HCT116 (cell line): Measurements from ENCODE around the gene TYROBP. TPM values are rescaled to one million over a fixed set of nuclear protein-coding genes. Genes with fewer than 3 reads are reported as not detected.

Source experiments
- ATAC-seq: fragments of 200-7000 bp; cut with Tn5 transposase; 2 replicates; pipeline ENCODE4 v1.9.1; 2020; ENCODE audit warnings: mild to moderate bottlenecking, moderate library complexity
- BruUV-seq: library from RNA; stranded (reverse); fragments of 400-500 nt; replicated peaks from 2 replicates; lab custom pipeline; 2021; lab: Mats Ljungman, UMichigan
- CTCF ChIA-PET: fragments of 300-600 bp; sonication (Branson Sonifier 250); formaldehyde crosslinking; loops from one replicate; lab custom pipeline; 2021; ENCODE audit warnings: antibody characterized with exemption; lab: Charles Lee
- POLR2A ChIA-PET: fragments of 300-600, 350-600 bp; sonication (Branson Sonifier 250); formaldehyde crosslinking; loops from one replicate; lab custom pipeline; 2021; ENCODE audit warnings: antibody characterized with exemption; lab: Charles Lee
- RAD21 ChIA-PET, 2 experiments: fragments of 300-600 bp; sonication (Branson Sonifier 250); formaldehyde crosslinking; loops; one replicate each; lab custom pipeline; 2023; ENCODE audit warnings: low total read pairs in 2 of 2; ENCODE audit not compliant: uncharacterized antibody in 2 of 2, unreplicated experiment in 2 of 2, low non-redundant PET in 1 of 2; lab: Charles Lee
- DNase-seq: peaks from one replicate; pipeline ENCODE4 v3.0.0-alpha.2; 2010; ENCODE audit warnings: low read depth, low spot score
- H2AFZ ChIP-seq: fragments of 200-600 bp; shearing (Covaris generic), sonication (generic); 2 replicates; pipeline ENCODE4 v1.6.1; 2017; ENCODE audit warnings: low read depth, mixed run types, mixed read lengths, antibody characterized with exemption, low read length; ENCODE audit not compliant: poor library complexity, severe bottlenecking
- H3K27ac ChIP-seq: 2 replicates; pipeline ENCODE4 v1.5.1; 2012; ENCODE audit warnings: low read depth, low read length
- H3K27me3 ChIP-seq: fragments of 200-600 bp; sonication (generic); 2 replicates; pipeline ENCODE4 v1.6.1; 2016; ENCODE audit warnings: mixed run types, low read length, mixed read lengths; ENCODE audit not compliant: insufficient read depth
- H3K36me3 ChIP-seq, 2 experiments: fragments of 200-500 bp in 1 of 2; fragments of 200-600 bp in 1 of 2; sonication (Bioruptor generic) in 1 of 2; sonication (generic) in 1 of 2; 2 replicates each; pipeline versions ENCODE4 v1.5.1 to v1.6.1; 2014 to 2016; ENCODE audit warnings: low read length in 2 of 2, inconsistent platforms in 1 of 2, mixed read lengths in 1 of 2, mixed run types in 1 of 2; ENCODE audit not compliant: insufficient read depth in 2 of 2, control insufficient read depth in 1 of 2
- H3K4me1 ChIP-seq, 2 experiments: fragments of 200-600 bp in 1 of 2; sonication (generic) in 1 of 2; 2 replicates each; pipeline versions ENCODE4 v1.5.1 to v1.6.1; 2012 to 2017; ENCODE audit warnings: low read length in 2 of 2, inconsistent platforms in 1 of 2, mild to moderate bottlenecking in 1 of 2, mixed read lengths in 1 of 2, mixed run types in 1 of 2, moderate library complexity in 1 of 2; ENCODE audit not compliant: insufficient read depth in 2 of 2, control insufficient read depth in 1 of 2
- H3K4me2 ChIP-seq: fragments of 200-600 bp; sonication (generic); 2 replicates; pipeline ENCODE4 v1.6.1; 2017; ENCODE audit warnings: mixed run types, low read length, mixed read lengths
- H3K4me3 ChIP-seq, 2 experiments: fragments of 200-600 bp in 1 of 2; sonication (generic) in 1 of 2; replicated peaks in 1 of 2; 2 replicates each; pipeline ENCODE4 v1.5.1; 2011 to 2016; ENCODE audit warnings: low read length in 2 of 2, control low read depth in 1 of 2, low read depth in 1 of 2, mild to moderate bottlenecking in 1 of 2, mixed read lengths in 1 of 2, mixed run types in 1 of 2
- H3K79me2 ChIP-seq: fragments of 200-600 bp; sonication (generic); 2 replicates; pipeline ENCODE4 v1.6.1; 2017; ENCODE audit warnings: mild to moderate bottlenecking, mixed run types, low read length, moderate library complexity, mixed read lengths; ENCODE audit not compliant: insufficient read depth
- H3K9ac ChIP-seq: fragments of 200-600 bp; sonication (generic); 2 replicates; pipeline ENCODE4 v1.6.1; 2016; ENCODE audit warnings: low read length, mixed read lengths
- H3K9me2 ChIP-seq: fragments of 200-600 bp; sonication (generic), shearing (Covaris generic); 2 replicates; pipeline ENCODE4 v1.6.1; 2017; ENCODE audit warnings: mixed run types, mild to moderate bottlenecking, moderate library complexity; ENCODE audit not compliant: insufficient read depth
- H3K9me3 ChIP-seq, 2 experiments: fragments of 200-500 bp in 1 of 2; fragments of 200-600 bp in 1 of 2; sonication (Bioruptor generic) in 1 of 2; sonication (generic) in 1 of 2; 2 replicates each; pipeline ENCODE4 v1.6.1; 2014 to 2017; ENCODE audit warnings: low read length in 2 of 2, mixed read lengths in 2 of 2, inconsistent platforms in 1 of 2, low read depth in 1 of 2, mild to moderate bottlenecking in 1 of 2, mixed run types in 1 of 2, moderate library complexity in 1 of 2; ENCODE audit not compliant: control insufficient read depth in 1 of 2, insufficient read depth in 1 of 2
- H4K20me1 ChIP-seq: fragments of 200-600 bp; sonication (generic), shearing (Covaris generic); 2 replicates; pipeline ENCODE4 v1.6.1; 2017; ENCODE audit warnings: mixed run types, mild to moderate bottlenecking, moderate library complexity; ENCODE audit not compliant: insufficient read depth
- CBX3 ChIP-seq: IDR thresholded peaks from 2 replicates; pipeline ENCODE4 v1.6.1; 2012; ENCODE audit warnings: low read depth
- CEBPB ChIP-seq: IDR thresholded peaks from 2 replicates; pipeline ENCODE4 v1.6.1; 2012; ENCODE audit warnings: low read depth
- EZH2 ChIP-seq: fragments of 200-600 bp; sonication (generic); IDR thresholded peaks from 2 replicates; pipeline ENCODE4 v1.6.1; 2017; ENCODE audit warnings: antibody characterized with exemption, mixed run types
- EZH2phosphoT487 ChIP-seq: fragments of 200-600 bp; IDR thresholded peaks from 2 replicates; pipeline ENCODE4 v1.6.1; 2018; ENCODE audit warnings: antibody characterized with exemption, borderline replicate concordance
- JUND ChIP-seq: IDR thresholded peaks from 2 replicates; pipeline ENCODE4 v1.6.1; 2012
- MAX ChIP-seq: IDR thresholded peaks from 2 replicates; pipeline ENCODE4 v1.6.1; 2012
- POLR2AphosphoS5 ChIP-seq: IDR thresholded peaks from 2 replicates; pipeline ENCODE4 v1.6.1; 2011; ENCODE audit warnings: mild to moderate bottlenecking, low read depth, low read length, moderate library complexity
- SIN3A ChIP-seq: IDR thresholded peaks from 2 replicates; pipeline ENCODE4 v1.6.1; 2012; ENCODE audit warnings: low read depth
- SP1 ChIP-seq: IDR thresholded peaks from 2 replicates; pipeline ENCODE4 v1.6.1; 2012; ENCODE audit warnings: low read depth
- SRF ChIP-seq: IDR thresholded peaks from 2 replicates; pipeline ENCODE4 v1.6.1; 2012; ENCODE audit warnings: low read depth
- TCF7L2 ChIP-seq: IDR thresholded peaks from 2 replicates; pipeline ENCODE4 v1.7.0; 2011; ENCODE audit warnings: borderline replicate concordance, inconsistent platforms; ENCODE audit not compliant: insufficient read depth, insufficient read length; ENCODE audit errors: extremely low read depth
- ZFX ChIP-seq: fragments of 450-650 bp; IDR thresholded peaks from 2 replicates; pipeline ENCODE4 v1.6.1; 2017
- intact Hi-C: fragments of 100-400 bp; cut with micrococcal nuclease; formaldehyde crosslinking; loops from 2 replicates; pipeline ENCODE4 v1.10.0; 2022
- total RNA-seq: library from RNA; stranded (reverse); gene quantifications from one replicate; pipeline ENCODE4 v1.2.1, GENCODE V29; 2021; ENCODE audit not compliant: unreplicated experiment
- TF ChIP-seq, protein P1 (sequence below): IDR thresholded peaks from 2 replicates; pipeline ENCODE4 v1.6.1; 2012; ENCODE audit warnings: low read depth
- TF ChIP-seq, protein P2 (sequence below): IDR thresholded peaks from 2 replicates; pipeline ENCODE4 v1.6.1; 2011; ENCODE audit warnings: mild to moderate bottlenecking, low read length, moderate library complexity; ENCODE audit not compliant: insufficient replicate concordance; ENCODE audit errors: extremely low read depth

The TYROBP gene
- total RNA-seq, 1 experiment from 2014 or later = 0.49 TPM

- H3K4me2 ChIP-seq = peak within 1 kb of the TSS; percentile 80
- peak; percentile 73 for ATAC-seq
- H3K9me3 ChIP-seq = no peaks in the 10 kb centered on the region
- H3K27me3 ChIP-seq = no peaks in the 10 kb centered on the region
- H3K9me2 ChIP-seq = no peaks in the 10 kb centered on the region
- ChIA-PET RAD21 (no interaction called here), CTCF (interaction anchor here (2.5 kb wide), 1 partner anchor 12 kb away, joined by 12 read pairs; no protein-coding TSS in a partner anchor), POLR2A (interaction anchor here (0.9 kb wide), 1 partner anchor 11 kb away, joined by 4 read pairs; no protein-coding TSS in a partner anchor)
- H3K36me3 ChIP-seq = no peaks in the 10 kb centered on the region
- no peaks in the 10 kb centered on the region for H4K20me1 ChIP-seq
- TF ChIP-seq SIN3A (no peak), POLR2AphosphoS5 (peak; percentile 47; the same call in 1 of the 2 replicates)
- peak within 1 kb of the TSS; percentile 49 to 61 for H3K4me3 ChIP-seq
- no peak for DNase-seq
- intact Hi-C loops = no loop called here
- H2AFZ ChIP-seq = peak within 1 kb of the TSS; percentile 70
- H3K79me2 ChIP-seq = no peaks in the 10 kb centered on the region
- peak within 1 kb of the TSS; percentile 43 for H3K27ac ChIP-seq
- peaks cover 15 to 30% of the 10 kb centered on the region in 2 experiments; a peak in 3 of 4 replicates for H3K4me1 ChIP-seq
- H3K9ac ChIP-seq = peak within 1 kb of the TSS; percentile 48
- no TSS peak for BruUV-seq
Measured at GRCh38 chr19:35868172-35868822, 39.8 kb downstream of the TYROBP start, which contains the start of gene APLP1. Gene APLP1 (plus strand): TSS chr19:35868574. CDS start chr19:35868637, 63 bp downstream.

- CTCF ChIA-PET = no interaction called here
- POLR2A ChIA-PET = no interaction called here
- RAD21 ChIA-PET = no interaction called here
- TF ChIP-seq SRF = no peak
- TF ChIP-seq CBX3 = no peak
- no peak for TF ChIP-seq MAX
- no peak for TF ChIP-seq EZH2
- TF ChIP-seq ZFX = no peak
- TF ChIP-seq, protein P1, sequence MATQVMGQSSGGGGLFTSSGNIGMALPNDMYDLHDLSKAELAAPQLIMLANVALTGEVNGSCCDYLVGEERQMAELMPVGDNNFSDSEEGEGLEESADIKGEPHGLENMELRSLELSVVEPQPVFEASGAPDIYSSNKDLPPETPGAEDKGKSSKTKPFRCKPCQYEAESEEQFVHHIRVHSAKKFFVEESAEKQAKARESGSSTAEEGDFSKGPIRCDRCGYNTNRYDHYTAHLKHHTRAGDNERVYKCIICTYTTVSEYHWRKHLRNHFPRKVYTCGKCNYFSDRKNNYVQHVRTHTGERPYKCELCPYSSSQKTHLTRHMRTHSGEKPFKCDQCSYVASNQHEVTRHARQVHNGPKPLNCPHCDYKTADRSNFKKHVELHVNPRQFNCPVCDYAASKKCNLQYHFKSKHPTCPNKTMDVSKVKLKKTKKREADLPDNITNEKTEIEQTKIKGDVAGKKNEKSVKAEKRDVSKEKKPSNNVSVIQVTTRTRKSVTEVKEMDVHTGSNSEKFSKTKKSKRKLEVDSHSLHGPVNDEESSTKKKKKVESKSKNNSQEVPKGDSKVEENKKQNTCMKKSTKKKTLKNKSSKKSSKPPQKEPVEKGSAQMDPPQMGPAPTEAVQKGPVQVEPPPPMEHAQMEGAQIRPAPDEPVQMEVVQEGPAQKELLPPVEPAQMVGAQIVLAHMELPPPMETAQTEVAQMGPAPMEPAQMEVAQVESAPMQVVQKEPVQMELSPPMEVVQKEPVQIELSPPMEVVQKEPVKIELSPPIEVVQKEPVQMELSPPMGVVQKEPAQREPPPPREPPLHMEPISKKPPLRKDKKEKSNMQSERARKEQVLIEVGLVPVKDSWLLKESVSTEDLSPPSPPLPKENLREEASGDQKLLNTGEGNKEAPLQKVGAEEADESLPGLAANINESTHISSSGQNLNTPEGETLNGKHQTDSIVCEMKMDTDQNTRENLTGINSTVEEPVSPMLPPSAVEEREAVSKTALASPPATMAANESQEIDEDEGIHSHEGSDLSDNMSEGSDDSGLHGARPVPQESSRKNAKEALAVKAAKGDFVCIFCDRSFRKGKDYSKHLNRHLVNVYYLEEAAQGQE = no peak
- no peak for TF ChIP-seq CEBPB
- no peak for TF ChIP-seq JUND
- TF ChIP-seq, protein P2, sequence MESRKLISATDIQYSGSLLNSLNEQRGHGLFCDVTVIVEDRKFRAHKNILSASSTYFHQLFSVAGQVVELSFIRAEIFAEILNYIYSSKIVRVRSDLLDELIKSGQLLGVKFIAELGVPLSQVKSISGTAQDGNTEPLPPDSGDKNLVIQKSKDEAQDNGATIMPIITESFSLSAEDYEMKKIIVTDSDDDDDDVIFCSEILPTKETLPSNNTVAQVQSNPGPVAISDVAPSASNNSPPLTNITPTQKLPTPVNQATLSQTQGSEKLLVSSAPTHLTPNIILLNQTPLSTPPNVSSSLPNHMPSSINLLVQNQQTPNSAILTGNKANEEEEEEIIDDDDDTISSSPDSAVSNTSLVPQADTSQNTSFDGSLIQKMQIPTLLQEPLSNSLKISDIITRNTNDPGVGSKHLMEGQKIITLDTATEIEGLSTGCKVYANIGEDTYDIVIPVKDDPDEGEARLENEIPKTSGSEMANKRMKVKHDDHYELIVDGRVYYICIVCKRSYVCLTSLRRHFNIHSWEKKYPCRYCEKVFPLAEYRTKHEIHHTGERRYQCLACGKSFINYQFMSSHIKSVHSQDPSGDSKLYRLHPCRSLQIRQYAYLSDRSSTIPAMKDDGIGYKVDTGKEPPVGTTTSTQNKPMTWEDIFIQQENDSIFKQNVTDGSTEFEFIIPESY = no peak
- TF ChIP-seq SP1 = no peak
- TF ChIP-seq EZH2phosphoT487 = no peak
- TF ChIP-seq TCF7L2 = no peak
Measured at GRCh38 chr19:35863018-35863417, 45.1 kb downstream of the TYROBP start.

More at GRCh38 chr19:35863018-35863417, 45.1 kb downstream of the TYROBP start:
- Histone ChIP-seq H3K4me2 (no peak overlapping the region), H3K9me2 (no peaks in the 10 kb centered on the region), H3K4me3 (no peak overlapping the region), H4K20me1 (no peaks in the 10 kb centered on the region), H3K27me3 (no peaks in the 10 kb centered on the region), H3K79me2 (no peaks in the 10 kb centered on the region), H2AFZ (no peak overlapping the region), H3K36me3 (no peaks in the 10 kb centered on the region), H3K27ac (no peak overlapping the region), H3K9ac (no peak overlapping the region), H3K9me3 (no peaks in the 10 kb centered on the region), H3K4me1 (peaks cover 5 to 18% of the 10 kb centered on the region in 2 experiments; a peak in 3 of 4 replicates)
- DNase-seq = no peak
- no peak for ATAC-seq
- no TSS peak for BruUV-seq
- intact Hi-C loops = no loop called here
